ENCODE results near the gene AOPEP.

AOPEP gene

GRCh38 chr9:94993160-94993820, 266.8 kb downstream of the AOPEP start:
- DNase-seq (ENCODE audit: low spot score) = no peak

DNA sequence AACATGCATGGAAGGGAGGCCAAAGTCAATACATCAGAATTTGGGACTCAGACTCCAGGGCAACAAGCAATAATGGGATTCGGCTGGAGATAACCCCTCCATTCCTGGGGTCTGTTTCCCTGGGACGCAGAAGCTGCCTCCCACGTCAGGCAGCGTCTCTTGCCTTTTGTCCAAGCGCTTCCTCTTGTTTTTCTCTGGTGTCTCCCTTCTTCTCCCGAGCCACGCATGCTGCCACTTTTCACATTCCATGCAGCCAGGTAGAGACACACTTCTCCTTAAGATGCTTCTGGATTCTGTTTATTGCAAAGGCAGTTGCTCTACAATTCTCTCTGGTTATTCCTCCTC, 267.3 kb downstream of the AOPEP start:
- DNase-seq (ENCODE audit: low spot score) = no peak

GRCh38 chr9:94995048-94995693, 268.7 kb downstream of the AOPEP start:
- DNase-seq (ENCODE audit: low spot score) = no peak

DNA sequence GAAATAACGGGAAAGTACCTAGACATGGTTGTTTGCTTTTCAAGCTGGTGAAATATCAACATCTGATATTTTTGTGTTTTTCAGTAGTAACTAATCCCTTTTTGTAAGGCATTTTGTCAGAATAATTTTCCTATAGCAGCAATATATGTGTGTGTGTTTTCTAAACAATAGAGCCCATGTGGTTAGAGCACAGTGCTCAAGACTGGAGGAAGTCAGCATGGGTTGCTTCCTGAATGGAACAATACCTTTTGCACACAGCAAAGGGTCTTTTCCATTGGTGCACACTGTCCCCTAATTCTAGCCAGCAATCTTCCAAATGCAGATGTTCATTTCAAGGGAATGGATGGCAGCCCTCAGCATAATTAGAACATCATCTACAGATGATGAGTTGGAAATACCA, 270.1 kb downstream of the AOPEP start:
- no peak for DNase-seq (ENCODE audit: low spot score)

GRCh38 chr9:94997727-94998126, 271.2 kb downstream of the AOPEP start:
- no peak for DNase-seq (ENCODE audit: low spot score)

DNA sequence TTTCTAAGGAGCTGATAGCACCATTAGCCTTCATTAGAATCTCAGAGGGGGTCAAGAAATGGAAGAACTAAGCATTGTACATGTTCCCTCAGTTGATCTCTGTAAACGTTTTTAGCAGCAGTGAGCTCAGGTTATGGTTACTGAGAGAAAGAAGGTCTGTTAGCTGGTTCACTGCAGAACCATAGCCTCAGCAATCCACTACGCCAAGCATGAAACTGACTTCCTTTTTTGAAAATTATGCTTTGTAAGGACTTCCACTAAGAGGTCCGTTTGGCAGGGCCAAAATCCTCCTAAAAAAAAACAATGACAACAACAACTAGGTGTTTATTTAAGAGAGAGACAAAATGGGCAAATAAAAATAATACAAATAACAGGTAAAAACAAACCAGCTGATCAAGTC, 273.3 kb downstream of the AOPEP start:
- DNase-seq (ENCODE audit: low spot score) = no peak

GRCh38 chr9:95000821-95001220, 274.3 kb downstream of the AOPEP start:
- no peak for DNase-seq (ENCODE audit: low spot score)

GRCh38 chr9:95001720-95002119, 275.2 kb downstream of the AOPEP start:
- DNase-seq (ENCODE audit: low spot score) = no peak

- peak; percentile 70 for DNase-seq (ENCODE audit: low spot score)
These were observed 277.4 kb downstream of the AOPEP start for GRCh38 chr9:95003689-95004410.

DNA sequence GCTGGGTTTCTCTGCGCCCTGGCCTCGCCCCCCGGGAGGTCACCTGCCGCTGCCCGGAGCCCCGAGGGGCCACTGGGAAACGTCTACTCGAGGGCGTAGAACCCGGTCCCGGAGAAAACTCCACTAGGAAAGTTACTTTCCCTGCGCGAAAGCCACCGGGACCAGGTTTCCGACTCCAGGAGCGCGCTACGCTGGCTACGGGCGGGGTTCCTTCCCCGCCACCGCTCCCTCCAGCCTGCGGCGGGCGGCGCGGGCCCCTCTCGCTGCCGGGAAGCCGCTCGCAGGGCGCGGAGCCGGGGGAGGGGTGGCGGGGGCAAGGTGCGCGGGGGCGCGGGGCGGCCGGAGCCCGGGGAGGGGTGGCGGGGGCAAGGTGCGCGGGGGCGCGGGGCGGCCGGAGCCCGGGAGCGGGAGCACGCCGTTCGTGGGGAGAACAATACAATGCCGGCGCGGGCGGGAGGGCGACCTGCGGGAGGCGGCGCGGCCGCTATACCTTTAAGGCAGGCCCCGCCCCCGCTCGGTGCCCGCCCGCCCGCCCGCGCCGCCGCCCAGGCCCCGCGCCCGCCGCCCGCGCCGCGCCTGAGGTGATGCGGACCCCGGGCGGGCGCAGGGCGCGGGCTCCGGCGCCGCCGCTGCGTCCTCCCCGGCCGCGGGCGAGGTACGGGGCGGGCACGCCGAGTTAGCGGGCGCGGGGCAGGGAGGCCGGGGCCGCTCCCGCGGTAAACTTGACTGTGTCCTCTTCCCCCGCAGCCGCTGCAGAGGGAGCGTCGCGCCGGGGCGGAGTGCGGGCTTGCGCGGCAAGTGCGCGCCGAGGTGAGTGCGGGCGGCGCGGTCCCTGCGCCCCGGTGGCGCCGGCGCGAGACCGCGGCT, 278.1 kb downstream of the AOPEP start:
- DNase-seq (ENCODE audit: low spot score) = peak; percentile 67

DNA sequence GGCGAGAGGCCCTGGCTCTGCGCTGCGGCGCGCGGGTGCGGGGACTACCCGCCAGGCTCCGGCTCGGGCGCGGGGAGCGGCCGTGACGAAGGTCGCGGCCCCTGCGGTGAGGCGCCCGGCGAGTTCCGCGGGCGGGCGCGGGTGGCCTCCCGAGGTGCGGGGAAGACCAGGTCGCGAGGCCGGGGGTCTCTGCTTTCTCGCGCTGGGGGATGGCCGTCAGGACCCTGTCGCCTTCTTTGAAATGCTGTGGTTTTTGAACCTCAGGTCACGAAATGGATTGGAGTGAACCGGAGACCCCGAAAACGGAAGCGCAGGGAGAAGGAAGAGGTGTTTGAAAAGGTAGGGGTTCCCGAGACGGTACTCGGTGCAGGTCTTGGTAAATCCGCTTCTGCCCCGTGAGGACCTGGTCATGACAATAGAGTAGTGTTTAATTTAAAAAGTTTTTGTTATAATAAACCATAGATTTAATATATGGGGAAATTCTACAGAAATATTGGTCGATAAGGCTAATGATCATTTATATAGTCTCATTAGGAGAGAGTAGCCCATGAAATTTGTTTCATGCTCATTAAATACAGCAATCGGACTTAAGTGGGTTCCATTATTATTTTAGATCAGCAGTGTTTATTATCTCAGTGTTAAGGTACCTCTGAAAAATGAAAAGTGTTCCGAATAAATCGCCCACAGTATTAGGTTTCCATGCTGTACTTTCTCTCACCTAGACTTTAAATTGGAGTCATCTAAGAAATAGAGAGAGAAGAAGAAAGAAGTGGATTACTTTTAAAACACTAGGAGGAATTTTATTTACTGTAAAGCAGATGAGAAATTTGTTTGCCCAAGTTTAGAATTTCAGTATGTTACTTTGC, 279.0 kb downstream of the AOPEP start:
- no peak for DNase-seq (ENCODE audit: low spot score)

GRCh38 chr9:95007226-95007869, 280.8 kb downstream of the AOPEP start:
- DNase-seq (ENCODE audit: low spot score) = no peak

GRCh38 chr9:95008151-95008771, 281.8 kb downstream of the AOPEP start:
- no peak for DNase-seq (ENCODE audit: low spot score)

GRCh38 chr9:95009459-95009858, 283.0 kb downstream of the AOPEP start:
- no peak for DNase-seq (ENCODE audit: low spot score)

GRCh38 chr9:95010431-95010838, 283.9 kb downstream of the AOPEP start:
- DNase-seq (ENCODE audit: low spot score) = no peak

DNA sequence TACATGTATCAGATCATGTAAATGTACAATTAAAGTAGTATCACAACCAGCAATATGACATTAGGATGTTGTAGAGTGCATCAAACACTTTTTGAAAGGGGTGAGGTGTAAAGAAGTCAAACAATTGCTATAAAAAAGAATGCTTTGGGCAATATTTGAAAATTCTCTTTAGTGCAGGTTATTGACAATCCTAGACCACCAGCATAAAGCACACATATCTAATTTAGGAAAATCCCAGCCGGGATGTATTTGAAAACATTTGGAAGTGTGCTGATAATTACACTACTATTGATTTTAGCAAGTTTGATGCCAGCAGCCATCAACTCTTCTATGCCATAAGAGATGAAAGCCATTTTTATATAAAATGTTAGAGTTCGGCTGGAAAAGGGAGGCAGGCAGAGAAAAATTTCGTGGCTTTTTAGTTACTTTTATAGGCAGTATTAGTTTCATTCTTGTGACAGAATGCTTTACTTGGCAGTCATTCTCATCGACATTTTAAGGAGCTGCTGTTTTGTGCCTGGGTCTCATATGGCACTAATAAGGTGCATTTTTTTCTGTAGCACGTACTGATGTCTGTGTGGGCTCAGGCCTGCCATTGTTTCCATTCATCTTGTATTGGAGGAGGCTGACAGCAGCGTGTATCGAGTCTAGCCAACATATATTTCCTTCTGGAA, 285.7 kb downstream of the AOPEP start:
- no peak for DNase-seq (ENCODE audit: low spot score)

DNA sequence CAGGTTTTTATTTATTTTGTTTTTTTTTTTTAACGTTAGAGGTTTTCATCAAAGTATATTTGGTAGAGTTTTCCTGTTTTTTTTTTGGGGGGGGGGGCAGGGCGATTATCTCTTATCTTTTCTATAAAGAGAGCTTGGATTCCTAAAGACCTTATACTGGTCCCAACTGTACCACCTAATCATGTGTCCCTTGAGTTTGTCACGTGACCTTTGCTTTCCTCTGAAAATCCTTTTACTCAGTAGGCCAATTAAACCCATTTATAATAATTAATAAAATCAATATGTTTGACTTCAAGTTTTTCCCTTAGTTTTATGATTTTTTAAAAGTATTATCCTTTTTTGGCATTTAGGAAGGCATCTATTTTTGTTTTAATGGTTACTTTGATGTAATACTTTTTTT, 286.4 kb downstream of the AOPEP start:
- DNase-seq (ENCODE audit: low spot score) = no peak

DNA sequence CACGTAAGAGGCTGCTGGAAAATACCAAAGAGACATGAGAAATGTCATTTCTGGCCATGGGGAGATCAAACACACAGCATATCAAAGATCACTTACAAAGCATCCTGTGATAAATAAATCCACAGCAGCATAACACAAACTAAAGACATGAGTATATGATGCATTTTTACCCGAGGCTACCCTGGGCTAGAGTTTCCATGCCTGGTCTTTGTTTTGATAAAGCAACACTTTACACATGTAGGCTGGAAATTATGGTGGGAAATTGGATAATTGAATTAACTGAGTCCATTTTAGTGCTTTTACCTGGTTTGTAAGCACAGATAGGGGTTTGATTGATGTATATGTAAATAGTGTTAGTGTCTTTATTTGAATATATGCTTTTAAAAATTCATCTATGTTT, 288.4 kb downstream of the AOPEP start:
- no peak for DNase-seq (ENCODE audit: low spot score)

DNA sequence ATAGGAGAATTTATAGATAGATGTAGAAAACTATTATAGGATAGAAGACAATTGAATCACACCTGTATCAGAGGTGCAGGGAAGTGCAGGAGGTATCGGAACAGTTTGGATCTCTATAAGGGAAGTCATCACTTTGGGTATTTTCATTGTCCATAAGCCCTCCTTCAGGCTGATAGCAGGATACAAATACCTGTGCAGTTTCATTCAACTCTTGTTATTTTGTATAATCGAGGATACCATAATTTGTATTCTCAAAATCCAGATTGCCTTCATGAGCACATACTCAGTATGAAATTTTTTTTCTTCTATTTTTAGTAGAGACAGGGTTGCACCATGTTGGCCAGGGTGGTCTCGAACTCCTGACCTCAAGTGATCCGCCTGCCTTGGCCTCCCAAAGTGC, 289.1 kb downstream of the AOPEP start:
- no peak for DNase-seq (ENCODE audit: low spot score)

GRCh38 chr9:95017062-95017461, 290.6 kb downstream of the AOPEP start:
- no peak for DNase-seq (ENCODE audit: low spot score)

Data from AG08396 (cell line).